ENCODE results near the gene MINK1. TPM values are rescaled to one million over a fixed set of nuclear protein-coding genes. Genes with fewer than 3 reads are reported as not detected.
A peak's percentile ranks its signal among the peaks of the same experiment; 100 is the strongest.

The MINK1 gene
- total and polyA plus RNA-seq, 2 of the 13 experiments (the other 11 are each of a cell fraction or from before 2014, with no cell fraction given), result 17.2 to 63.9 TPM

GRCh38 chr17:4940555-4941318 is 107.6 kb downstream of the MINK1 start (continued):
- TF ChIP-seq ZSCAN29 (CRISPR knock-in tag; conservative IDR thresholded peaks at IDR 0.05), result 0 out of 2 replicates have a peak, but pooled peaks have one; percentile 23
- TF ChIP-seq ARID4A (CRISPR knock-in tag; IDR thresholded peaks at IDR 0.05; ENCODE audit: borderline replicate concordance), result peak; percentile 15; the same call in 1 of the 2 replicates
- no peak for TF ChIP-seq BATF2 (CRISPR knock-in tag; IDR thresholded peaks at IDR 0.05)
- TF ChIP-seq AFF4 (CRISPR knock-in tag; IDR thresholded peaks at IDR 0.05), result no peak
- TF ChIP-seq ZNF687 (CRISPR knock-in tag; IDR thresholded peaks at IDR 0.05), result no peak
- TF ChIP-seq HOMEZ (CRISPR knock-in tag; IDR thresholded peaks at IDR 0.05; ENCODE audit: low read depth), result no peak
- TF ChIP-seq PRPF4 (IDR thresholded peaks at IDR 0.05; ENCODE audit: low read depth, low read length, poor library complexity, severe bottlenecking), result no peak
- TF ChIP-seq KDM2A (CRISPR knock-in tag; IDR thresholded peaks at IDR 0.05; ENCODE audit: borderline replicate concordance, low read depth), result 0 out of 2 replicates have a peak, but pooled peaks have one; percentile 39
- TF ChIP-seq POLR2AphosphoS5 (IDR thresholded peaks at IDR 0.05; ENCODE audit: low read depth, low read length), result peak; percentile 51; the same call in 1 of the 2 replicates
- no peak for TF ChIP-seq TBP (CRISPR knock-in tag; IDR thresholded peaks at IDR 0.05)
- TF ChIP-seq GATAD1 (CRISPR knock-in tag; IDR thresholded peaks at IDR 0.05), result peak; percentile 79; the same call in 1 of the 2 replicates
- TF ChIP-seq KMT2B (CRISPR knock-in tag; IDR thresholded peaks at IDR 0.05), result 0 out of 2 replicates have a peak, but pooled peaks have one; percentile 40
